NB4 (cell line): ENCODE measurements around the gene MAGI1.

Source experiments
- DNase-seq: peaks from one replicate; pipeline ENCODE4 v3.0.0; 2010; ENCODE audit warnings: low read depth
- H3K4me3 ChIP-seq: one replicate; pipeline ENCODE4 v1.5.1; 2011; ENCODE audit warnings: mild to moderate bottlenecking, low read depth, low read length, moderate library complexity
- CTCF ChIP-seq: IDR thresholded peaks from one replicate; pipeline ENCODE4 v1.5.1; 2012; ENCODE audit warnings: low read depth, low read length
- MAX ChIP-seq: IDR thresholded peaks from 2 replicates; pipeline ENCODE4 v1.6.1; 2011; ENCODE audit warnings: low read depth, low read length
- MYC ChIP-seq: IDR thresholded peaks from 2 replicates; pipeline ENCODE4 v1.6.1; 2011; ENCODE audit warnings: low read depth, low read length
- POLR2A ChIP-seq: IDR thresholded peaks from 2 replicates; pipeline ENCODE4 v1.6.1; 2011; ENCODE audit warnings: mild to moderate bottlenecking; ENCODE audit not compliant: insufficient read length; ENCODE audit errors: extremely low read depth

Gene MAGI1

GRCh38 chr3:65858749-65859148, 180.0 kb downstream of the MAGI1 start:
- TF ChIP-seq CTCF, result no peak
- TF ChIP-seq POLR2A, result no peak
- no peak for TF ChIP-seq MYC
- TF ChIP-seq MAX, result no peak
- H3K4me3 ChIP-seq, result no peak overlapping the region
- no peak for DNase-seq

- no peak overlapping the region for H3K4me3 ChIP-seq
- no peak for DNase-seq
- no peak for TF ChIP-seq CTCF
- TF ChIP-seq MAX, result no peak
- no peak for TF ChIP-seq MYC
- TF ChIP-seq POLR2A, result no peak
Observed at GRCh38 chr3:65857327-65857726, 181.4 kb downstream of the MAGI1 start.

GRCh38 chr3:65856907-65857306, 181.8 kb downstream of the MAGI1 start:
- no peak overlapping the region for H3K4me3 ChIP-seq
- TF ChIP-seq MYC, result no peak
- TF ChIP-seq POLR2A, result no peak
- TF ChIP-seq CTCF, result no peak
- no peak for TF ChIP-seq MAX
- DNase-seq, result no peak

- TF ChIP-seq CTCF, result no peak
- TF ChIP-seq POLR2A, result no peak
- TF ChIP-seq MAX, result no peak
- TF ChIP-seq MYC, result no peak
- H3K4me3 ChIP-seq, result no peak overlapping the region
- no peak for DNase-seq
Observed at GRCh38 chr3:65855370-65856100, 183.2 kb downstream of the MAGI1 start.

- H3K4me3 ChIP-seq, result no peak overlapping the region
- no peak for DNase-seq
- no peak for TF ChIP-seq CTCF
- TF ChIP-seq MYC, result no peak
- no peak for TF ChIP-seq MAX
- TF ChIP-seq POLR2A, result no peak
Observed at GRCh38 chr3:65854606-65855304, 184.0 kb downstream of the MAGI1 start.
